DND-41 (cell line): ENCODE measurements around the gene SPATS2.

Experiments used
- ATAC-seq: fragments of 200-7000 bp; cut with Tn5 transposase; 3 replicates; pipeline ENCODE4 v1.9.1; 2021; ENCODE audit warnings: low read depth; ENCODE audit not compliant: insufficient read depth
- DNase-seq: peaks from one replicate; pipeline ENCODE4 v3.0.0-alpha.2; 2020
- H2AFZ ChIP-seq: 2 replicates; pipeline ENCODE4 v1.6.0; 2012; ENCODE audit warnings: low read depth, low read length
- H3K27ac ChIP-seq: 2 replicates; pipeline ENCODE4 v1.5.1; 2012; ENCODE audit warnings: low read length, inconsistent platforms
- H3K27me3 ChIP-seq: fragments of 200-600 bp; sonication (generic); 2 replicates; pipeline ENCODE4 v1.6.0; 2012; ENCODE audit warnings: low read length, mild to moderate bottlenecking, inconsistent platforms; ENCODE audit not compliant: insufficient read depth, poor library complexity
- H3K36me3 ChIP-seq: 2 replicates; pipeline ENCODE4 v1.5.1; 2012; ENCODE audit warnings: low read length, inconsistent platforms; ENCODE audit not compliant: insufficient read depth
- H3K4me1 ChIP-seq: 2 replicates; pipeline ENCODE4 v1.5.1; 2012; ENCODE audit warnings: mild to moderate bottlenecking, low read length; ENCODE audit not compliant: insufficient read depth
- H3K4me2 ChIP-seq: 2 replicates; pipeline ENCODE4 v1.6.0; 2012; ENCODE audit warnings: mild to moderate bottlenecking, moderate library complexity, low read length, inconsistent platforms; ENCODE audit not compliant: insufficient read depth
- H3K4me3 ChIP-seq, 2 experiments: fragments of 200-600 bp in 1 of 2; shearing (Covaris generic) in 1 of 2; 2 replicates each; pipeline ENCODE4 v1.5.1; 2012 to 2016; ENCODE audit warnings: inconsistent platforms in 2 of 2, low read length in 2 of 2, mild to moderate bottlenecking in 2 of 2, low read depth in 1 of 2, moderate library complexity in 1 of 2
- H3K79me2 ChIP-seq: 2 replicates; pipeline ENCODE4 v1.6.0; 2012; ENCODE audit warnings: low read length, inconsistent platforms; ENCODE audit not compliant: insufficient read depth
- H3K9ac ChIP-seq: 2 replicates; pipeline ENCODE4 v1.6.0; 2012; ENCODE audit warnings: low read depth, mild to moderate bottlenecking, inconsistent platforms, low read length, moderate library complexity
- H3K9me3 ChIP-seq: 2 replicates; pipeline ENCODE4 v1.5.1; 2012; ENCODE audit warnings: low read length, moderate library complexity, mild to moderate bottlenecking, inconsistent platforms; ENCODE audit not compliant: insufficient read depth, severe bottlenecking
- H4K20me1 ChIP-seq: 2 replicates; pipeline ENCODE4 v1.6.0; 2012; ENCODE audit warnings: low read length; ENCODE audit not compliant: insufficient read depth
- CTCF ChIP-seq: IDR thresholded peaks from 2 replicates; pipeline ENCODE4 v1.5.1; 2012; ENCODE audit warnings: borderline replicate concordance, low read length, moderate library complexity, mild to moderate bottlenecking; ENCODE audit not compliant: poor library complexity, severe bottlenecking; ENCODE audit errors: extremely low read depth
- EZH2 ChIP-seq: IDR thresholded peaks from 3 replicates; pipeline ENCODE4 v1.6.1; 2012; ENCODE audit warnings: borderline replicate concordance, low read depth, mild to moderate bottlenecking, moderate library complexity, low read length, inconsistent platforms; ENCODE audit not compliant: severe bottlenecking

The SPATS2 gene

GRCh38 chr12:49330032-49330619 lies 37.1 kb upstream of the SPATS2 start:
- ATAC-seq (no peak), DNase-seq (no peak)
- Histone ChIP-seq H3K4me2 (no peak overlapping the region), H3K9me3 (no peaks in the 10 kb centered on the region), H4K20me1 (peaks cover 9% of the 10 kb centered on the region; the same call in 1 of the 2 replicates), H3K79me2 (0 out of 2 replicates have a peak, but pooled peaks cover 5% of the 10 kb centered on the region), H3K27me3 (no peaks in the 10 kb centered on the region), H3K36me3 (peaks cover 63% of the 10 kb centered on the region), H2AFZ (no peak overlapping the region), H3K4me1 (peaks cover 10% of the 10 kb centered on the region), H3K4me3 (no peak overlapping the region), H3K9ac (no peak overlapping the region), H3K27ac (no peak overlapping the region)
- TF ChIP-seq CTCF (no peak), EZH2 (no peak)

GRCh38 chr12:49330631-49331379 lies 36.5 kb upstream of the SPATS2 start:
- DNase-seq (no peak), ATAC-seq (no peak)
- no peak overlapping the region for H2AFZ ChIP-seq
- H4K20me1 ChIP-seq, result peaks cover 8% of the 10 kb centered on the region; the same call in 1 of the 2 replicates
- H3K79me2 ChIP-seq, result no peaks in the 10 kb centered on the region
- peaks cover 56% of the 10 kb centered on the region for H3K36me3 ChIP-seq
- no peak overlapping the region for H3K4me2 ChIP-seq
- no peaks in the 10 kb centered on the region for H3K27me3 ChIP-seq
- H3K9me3 ChIP-seq, result no peaks in the 10 kb centered on the region
- peaks cover 3% of the 10 kb centered on the region for H3K4me1 ChIP-seq
- no peak overlapping the region for H3K4me3 ChIP-seq
- no peak overlapping the region for H3K9ac ChIP-seq
- H3K27ac ChIP-seq, result no peak overlapping the region
- TF ChIP-seq EZH2 (no peak), CTCF (no peak)

- Histone ChIP-seq H2AFZ (no peak overlapping the region), H3K4me2 (no peak overlapping the region), H3K79me2 (no peaks in the 10 kb centered on the region), H3K4me3 (no peak overlapping the region), H3K4me1 (peaks cover 1% of the 10 kb centered on the region), H3K9me3 (no peaks in the 10 kb centered on the region), H3K27ac (no peak overlapping the region), H3K36me3 (peaks cover 48% of the 10 kb centered on the region), H3K27me3 (no peaks in the 10 kb centered on the region), H4K20me1 (peaks cover 7% of the 10 kb centered on the region; the same call in 1 of the 2 replicates), H3K9ac (no peak overlapping the region)
- ATAC-seq (peak; percentile 50; the same call in 2 of the 3 replicates), DNase-seq (no peak)
- TF ChIP-seq EZH2 (no peak), CTCF (peak; percentile 57)
These were observed 35.7 kb upstream of the SPATS2 start for GRCh38 chr12:49331380-49332222.
